Activated naive CD4-positive, alpha-beta T cell treated with Interleukin-2 at 50 U/mL for 16 hours (primary cell): ENCODE measurements around the gene GRIA2.

Experiments
- DNase-seq: peaks from one replicate; pipeline ENCODE4 v3.0.0-alpha.2; 2020

Gene GRIA2

GRCh38 chr4:157389741-157390140, 169.2 kb downstream of the GRIA2 start:
- DNase-seq: no peak

- DNase-seq: no peak
These were observed 184.5 kb downstream of the GRIA2 start for GRCh38 chr4:157405070-157405469.
